Measurements from ENCODE around the gene TMEM250.

Gene TMEM250

DNA sequence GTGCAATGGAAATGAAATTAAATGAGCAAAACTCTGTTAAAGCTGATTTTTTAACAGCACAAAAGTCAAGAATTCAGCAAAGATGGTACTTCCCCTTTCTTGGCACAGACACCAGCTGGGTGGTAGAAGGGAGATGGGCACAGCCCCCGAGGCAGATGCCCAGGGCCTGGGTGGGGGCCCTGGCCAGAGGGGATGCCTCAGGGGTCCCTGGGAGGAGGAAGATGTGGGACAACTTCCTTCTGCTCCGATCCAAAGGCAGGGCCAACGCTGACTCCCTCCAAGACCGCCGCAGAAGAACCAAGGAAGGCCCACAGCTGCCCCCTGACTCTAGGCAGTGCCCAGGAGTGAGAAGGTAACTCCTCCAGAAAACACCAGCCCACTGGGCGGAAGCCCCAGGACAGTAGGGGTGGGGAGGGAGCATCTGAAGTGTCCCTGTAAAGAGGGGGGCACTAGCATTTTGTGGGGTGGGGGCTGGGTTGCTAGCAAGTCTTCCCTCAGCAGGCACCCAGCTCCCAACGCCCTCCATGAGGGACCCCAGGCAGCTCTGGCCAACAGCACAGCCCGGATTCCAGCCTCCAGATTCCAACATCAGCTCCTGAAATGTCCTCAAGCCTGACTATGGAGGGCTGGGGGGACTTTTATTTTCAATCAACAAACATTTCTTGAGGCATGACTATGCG lies 28.5 kb downstream of the TMEM250 start:
- intact Hi-C loops (cut with DNase I): no loop called here
- DNase-seq: no peak

- DNase-seq: no peak
- intact Hi-C loops (cut with DNase I): loop anchor here (5.0 kb wide), 1 partner anchor 37 kb away; no protein-coding TSS in a partner anchor
These were observed 29.0 kb downstream of the TMEM250 start for GRCh38 chr9:136089697-136090045.

- DNase-seq: peak in 6 of 42 donors; percentile 34 to 59 (median 48)
- intact Hi-C loops (cut with DNase I): loop anchor here (5.0 kb wide), 1 partner anchor 37 kb away; no protein-coding TSS in a partner anchor
These were observed 29.6 kb downstream of the TMEM250 start for GRCh38 chr9:136088939-136089696.

GRCh38 chr9:136088481-136088938 lies 30.2 kb downstream of the TMEM250 start:
- no peak for DNase-seq
- intact Hi-C loops (cut with DNase I): loop anchor here (5.0 kb wide), 1 partner anchor 36 kb away; no protein-coding TSS in a partner anchor

DNA sequence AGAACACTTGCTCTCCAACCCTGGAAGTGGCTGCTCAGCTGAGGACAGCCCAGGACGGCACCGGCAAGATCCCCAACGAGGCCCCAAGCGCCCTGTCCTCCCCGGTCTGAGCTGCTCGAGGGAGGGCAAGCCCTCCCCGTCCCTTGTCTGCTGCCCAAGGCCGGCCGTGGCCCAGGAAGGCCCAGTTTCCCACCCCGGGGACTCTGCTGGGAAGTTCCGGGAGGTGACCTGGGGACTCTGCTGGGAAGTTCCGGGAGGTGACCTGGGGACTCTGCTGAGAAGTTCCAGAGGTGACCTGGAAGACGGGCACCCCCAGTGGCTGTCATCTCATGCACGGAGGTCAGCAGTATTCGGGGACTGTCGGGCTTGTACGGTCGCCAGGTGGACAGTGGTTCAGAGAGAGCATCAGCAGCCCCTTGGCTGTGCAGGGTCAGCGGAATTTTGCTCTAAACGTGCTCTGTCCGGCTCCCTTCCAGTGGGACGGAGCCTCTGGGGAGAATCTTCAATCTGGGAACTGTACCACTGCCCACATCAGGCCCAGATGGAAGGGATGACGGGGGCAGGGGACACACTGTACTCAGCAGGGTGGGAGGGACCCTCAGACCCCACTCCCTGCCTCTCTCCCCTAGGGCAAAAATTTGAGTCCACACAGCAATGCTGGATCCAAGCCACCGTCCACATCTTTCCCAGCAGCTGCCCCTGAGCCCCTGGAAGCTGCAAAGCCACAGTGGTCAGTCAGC lies 30.8 kb downstream of the TMEM250 start:
- DNase-seq: peak in 1 of 42 donors; percentile 27
- intact Hi-C loops (cut with DNase I): loop anchor here (5.0 kb wide), 1 partner anchor 36 kb away; no protein-coding TSS in a partner anchor

- intact Hi-C loops (cut with DNase I): loop anchor here (5.0 kb wide), 1 partner anchor 35 kb away; no protein-coding TSS in a partner anchor
- peak in 1 of 42 donors; percentile 3 for DNase-seq
These were observed 31.5 kb downstream of the TMEM250 start for GRCh38 chr9:136086951-136087740.

GRCh38 chr9:136086213-136086881 lies 32.3 kb downstream of the TMEM250 start:
- intact Hi-C loops (cut with DNase I): loop anchor here (5.0 kb wide), 1 partner anchor 34 kb away; no protein-coding TSS in a partner anchor
- peak in 24 of 42 donors; percentile 2 to 75 (median 54) for DNase-seq

DNA sequence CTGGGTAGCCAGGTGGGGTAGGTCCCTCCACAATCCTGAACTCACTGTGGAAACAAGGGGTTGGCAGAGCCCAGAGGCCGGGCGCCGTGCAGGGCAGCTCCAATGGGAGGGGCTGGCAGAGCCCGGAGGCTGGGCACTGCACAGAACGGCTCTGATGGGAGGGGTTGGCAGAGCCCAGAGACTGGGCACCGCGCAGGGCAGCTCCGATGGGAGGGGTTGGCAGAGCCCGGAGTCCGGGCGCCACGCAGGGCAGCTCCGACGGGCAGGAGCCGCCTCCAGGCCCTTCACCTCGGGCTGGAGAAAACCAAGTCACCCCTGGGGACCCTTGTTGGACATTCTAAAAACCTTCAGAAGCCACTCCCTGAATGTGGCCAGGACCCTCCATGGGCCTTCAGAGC lies 32.9 kb downstream of the TMEM250 start:
- intact Hi-C loops (cut with DNase I): loop anchor here (5.0 kb wide), 1 partner anchor 34 kb away; no protein-coding TSS in a partner anchor

DNA sequence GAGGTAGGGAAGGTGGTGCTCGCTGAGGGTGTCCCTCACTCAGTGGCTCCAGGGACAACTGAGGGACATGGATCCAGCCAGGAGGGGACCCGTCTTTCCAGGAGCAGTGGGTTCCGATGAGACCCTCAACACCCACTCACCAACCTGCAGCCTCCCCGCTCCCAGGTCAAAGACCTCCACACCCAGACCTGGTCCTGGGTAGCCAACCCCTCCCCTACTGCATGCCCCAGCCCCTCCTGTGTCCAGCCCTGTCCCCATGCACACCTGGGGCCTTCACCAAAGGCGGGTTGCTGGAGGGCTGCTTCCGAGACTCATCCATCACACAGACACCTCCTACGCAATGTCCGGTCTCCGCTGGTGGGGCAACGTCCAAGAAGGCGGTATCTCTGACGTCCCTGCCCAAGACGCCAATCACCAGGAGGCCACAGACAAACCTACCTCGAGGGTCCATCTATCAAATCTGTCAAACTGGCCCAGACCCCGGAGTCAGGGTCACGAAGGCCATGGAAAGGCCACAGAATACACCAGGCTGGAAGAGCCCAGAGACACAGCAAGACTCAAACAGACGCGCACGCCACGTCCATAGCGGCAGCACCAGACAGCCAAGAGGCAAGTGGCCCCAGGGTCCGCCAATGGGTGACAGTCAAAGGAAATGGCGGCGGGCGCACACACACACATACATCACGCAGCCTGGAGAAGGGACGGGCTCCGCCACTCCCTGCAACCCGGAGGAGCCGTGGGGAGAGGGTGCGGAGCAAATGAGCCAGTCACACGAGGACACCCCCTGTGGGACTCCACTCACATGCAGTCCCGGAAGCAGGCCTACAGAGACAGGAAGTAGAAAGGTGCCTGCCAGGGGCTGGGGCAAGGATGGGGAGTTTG lies 34.4 kb downstream of the TMEM250 start:
- peak in 1 of 42 donors; percentile 5 for DNase-seq
- intact Hi-C loops (cut with DNase I): no loop called here

More for the DNA sequence above, 32.9 kb downstream of the TMEM250 start:
- DNase-seq: peak; percentile 62 to 95 (median 87)

- no peak for DNase-seq
- intact Hi-C loops (cut with DNase I): no loop called here
These were observed 35.1 kb downstream of the TMEM250 start for GRCh38 chr9:136083558-136084062.

DNA sequence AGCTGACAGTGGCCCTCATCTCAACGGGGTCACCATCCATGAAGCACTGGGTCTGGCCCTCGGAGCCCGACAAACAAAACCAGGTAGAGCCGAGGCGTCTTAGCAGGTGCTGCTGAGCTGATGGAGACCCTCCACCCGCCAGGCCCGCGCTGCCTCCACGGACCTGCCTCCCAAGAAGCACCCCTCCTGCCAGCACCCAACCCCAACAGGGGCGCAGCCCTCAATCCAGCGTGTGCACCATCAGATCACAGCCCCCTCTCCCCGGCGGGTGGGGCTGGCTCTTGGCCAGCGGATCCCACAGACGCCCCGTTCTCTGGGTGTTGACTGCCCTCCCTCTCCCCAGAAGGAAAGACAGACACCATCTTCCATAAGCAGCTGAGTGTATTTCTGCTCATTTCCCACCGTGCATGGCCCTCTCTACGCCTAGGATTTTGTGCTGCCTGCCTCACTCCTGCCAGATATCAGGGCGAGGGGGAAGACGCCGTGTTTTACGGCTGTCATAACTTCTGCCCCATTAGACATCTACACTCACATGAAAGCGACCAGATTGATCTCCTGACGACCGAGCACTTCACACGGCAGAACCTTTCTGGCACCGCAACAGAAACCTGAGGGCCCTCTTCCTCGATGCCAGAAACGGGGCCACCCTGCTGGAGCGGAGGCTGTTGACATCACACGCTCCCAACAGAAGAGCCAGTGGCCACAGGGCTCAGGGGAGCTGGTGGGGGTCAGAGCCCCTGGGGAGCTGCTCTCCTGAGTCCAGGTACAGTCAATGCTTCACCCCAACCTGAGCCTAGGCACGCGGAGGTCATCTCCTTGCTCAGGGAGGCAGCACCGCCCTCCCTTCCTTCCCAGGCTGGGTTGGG lies 35.9 kb downstream of the TMEM250 start:
- intact Hi-C loops (cut with DNase I): no loop called here
- no peak for DNase-seq

DNA sequence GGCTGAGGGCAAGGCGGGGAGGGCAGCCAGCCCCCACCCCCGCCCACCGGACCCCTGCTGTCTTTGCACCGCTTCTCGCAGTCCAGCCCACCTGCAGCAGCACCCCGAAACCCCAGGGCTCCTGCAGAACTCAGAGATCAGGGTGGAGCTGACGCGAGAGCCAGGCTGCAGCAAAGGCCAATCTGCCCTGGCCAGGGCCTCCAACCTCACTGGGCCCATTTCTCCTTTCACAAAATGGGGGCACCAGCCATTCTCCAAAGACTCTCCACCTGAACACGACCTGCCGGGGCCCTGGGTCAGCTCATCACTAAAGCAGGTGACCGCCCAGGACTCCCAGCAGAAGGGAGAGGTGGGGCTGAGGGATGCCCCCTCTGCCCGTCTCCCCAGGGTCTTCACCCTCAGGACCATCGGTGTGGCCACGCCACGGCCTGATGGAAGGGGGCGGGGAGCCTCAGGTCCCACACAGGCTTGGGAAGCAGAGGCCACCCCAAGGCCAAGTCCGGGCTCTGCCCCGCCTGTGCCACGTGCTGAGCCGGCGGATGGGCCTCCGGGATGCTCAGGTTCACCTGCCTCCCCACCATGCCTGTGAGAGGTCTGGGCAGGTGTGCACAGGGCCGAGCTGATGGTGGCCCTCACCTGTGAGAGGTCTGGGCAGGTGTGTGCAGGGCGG lies 36.7 kb downstream of the TMEM250 start:
- no peak for DNase-seq
- intact Hi-C loops (cut with DNase I): no loop called here

DNA sequence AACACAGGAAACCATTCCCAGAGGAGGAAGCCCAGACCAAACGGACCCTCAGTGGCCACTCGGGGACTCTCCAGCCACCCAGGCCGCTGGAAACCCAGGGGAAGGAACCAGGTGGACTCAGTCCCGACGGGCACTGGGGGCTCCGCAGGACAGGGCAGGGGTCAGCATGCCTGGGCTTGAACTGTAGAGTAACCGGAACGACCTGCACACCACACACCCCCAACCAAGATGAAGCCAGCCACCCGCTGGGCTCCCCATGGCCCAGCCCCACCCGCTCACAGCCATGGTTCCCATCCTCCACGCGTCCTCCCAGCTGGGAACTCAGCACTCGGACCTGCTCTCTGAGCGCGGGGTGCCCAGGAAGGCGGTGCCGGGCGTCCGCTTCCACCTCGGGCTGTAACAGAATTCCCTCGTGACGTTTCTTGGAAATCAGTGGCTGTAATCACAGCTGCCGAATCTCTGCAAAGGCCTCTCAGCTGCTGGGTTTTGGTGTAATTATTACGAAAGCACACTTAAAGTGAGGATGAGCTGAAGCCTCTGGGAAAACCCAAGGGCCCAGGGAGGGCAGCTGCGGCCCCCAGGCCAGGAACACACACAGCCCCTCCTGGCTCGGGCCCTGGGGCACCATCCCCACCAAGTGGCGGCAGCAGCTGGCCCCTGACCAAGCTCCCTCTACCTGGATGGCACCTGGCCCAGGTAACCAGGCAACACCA lies 37.4 kb downstream of the TMEM250 start:
- DNase-seq: no peak
- intact Hi-C loops (cut with DNase I): no loop called here

DNA sequence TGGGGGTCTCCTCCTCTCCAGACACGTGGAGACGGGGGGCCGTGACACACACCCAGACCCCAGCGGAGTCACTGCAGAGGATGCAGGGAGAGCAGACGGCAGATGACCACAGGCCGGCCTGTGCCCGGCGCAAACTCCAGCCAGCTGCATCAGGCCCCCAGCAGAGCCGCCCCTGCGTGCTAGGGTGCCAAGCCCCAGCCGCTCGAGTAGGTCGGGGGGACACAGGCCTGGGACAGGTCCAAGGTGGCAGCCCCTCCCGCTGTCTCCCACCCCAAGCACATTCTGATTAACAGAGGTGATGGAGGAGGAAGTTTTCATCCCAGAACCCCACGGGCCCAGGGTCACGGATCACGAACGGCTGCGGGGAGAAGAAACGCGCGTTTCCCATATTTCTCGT lies 38.0 kb downstream of the TMEM250 start:
- intact Hi-C loops (cut with DNase I): no loop called here
- DNase-seq: no peak

GRCh38 chr9:136079916-136080246 lies 38.8 kb downstream of the TMEM250 start:
- intact Hi-C loops (cut with DNase I): no loop called here

More at GRCh38 chr9:136079916-136080246, 38.8 kb downstream of the TMEM250 start:
- DNase-seq: peak in 3 of 42 donors; percentile 45 to 58 (median 55)
